GM12878 (cell line): ENCODE results near the gene DISP2. TPM values are rescaled to one million over a fixed set of nuclear protein-coding genes. Genes with fewer than 3 reads are reported as not detected.

ENCODE experiments used
- ATAC-seq: fragments of 200-7000 bp; cut with Tn5 transposase; 3 replicates; pipeline ENCODE4 v1.9.1; 2020; ENCODE audit warnings: mild to moderate bottlenecking, moderate library complexity
- BruUV-seq: library from RNA; stranded (reverse); fragments of 400-500 nt; replicated peaks from 2 replicates; lab custom pipeline; 2021; lab: Mats Ljungman, UMichigan
- CTCF ChIA-PET: fragments of 300-600 bp; sonication (Branson Sonifier 250); formaldehyde crosslinking; extraction: SDS; loops from one replicate; lab custom pipeline; 2021; ENCODE audit warnings: inconsistent platforms; lab: Yijun Ruan, JAX
- POLR2A ChIA-PET: fragments of 350-600 bp; formaldehyde crosslinking; extraction: SDS; loops from one replicate; lab custom pipeline; 2021; ENCODE audit warnings: inconsistent platforms; lab: Charles Lee
- RAD21 ChIA-PET: fragments of 300-600 bp; sonication (Branson Sonifier 250); formaldehyde crosslinking; loops from one replicate; lab custom pipeline; 2023; ENCODE audit warnings: antibody characterized with exemption; ENCODE audit not compliant: unreplicated experiment; lab: Charles Lee
- SMC1A ChIA-PET: fragments of 300-600 bp; sonication (Branson Sonifier 250); formaldehyde crosslinking; loops from one replicate; lab custom pipeline; 2023; ENCODE audit not compliant: unreplicated experiment, uncharacterized antibody; lab: Charles Lee
- DNase-seq: peaks from one replicate; pipeline ENCODE4 v3.0.0-alpha.2; 2011; ENCODE audit warnings: low read depth, low spot score
- FAIRE-seq: peaks from 3 replicates; lab custom pipeline; 2011; peaks lifted over from hg19 to GRCh38; lab: Jason Lieb, UNC
- H2AFZ ChIP-seq: 2 replicates; pipeline ENCODE4 v1.6.0; 2011; ENCODE audit warnings: low read depth, low read length, control low read depth; ENCODE audit not compliant: control insufficient read depth
- H3K27ac ChIP-seq: 2 replicates; pipeline ENCODE4 v1.5.1; 2011; ENCODE audit warnings: control low read depth; ENCODE audit not compliant: control insufficient read depth, insufficient read depth
- H3K27me3 ChIP-seq, 2 experiments: replicated peaks in 1 of 2; 2 replicates each; pipeline versions ENCODE4 v1.6.0 to v1.6.1; 2011; ENCODE audit warnings: low read length in 1 of 2; ENCODE audit not compliant: control insufficient read depth in 2 of 2, insufficient read depth in 2 of 2
- H3K36me3 ChIP-seq, 2 experiments: 2 replicates each; pipeline ENCODE4 v1.5.1; 2011; ENCODE audit warnings: low read length in 1 of 2; ENCODE audit not compliant: control insufficient read depth in 2 of 2, insufficient read depth in 2 of 2
- H3K4me1 ChIP-seq: 2 replicates; pipeline ENCODE4 v1.6.1; 2011; ENCODE audit warnings: mild to moderate bottlenecking, low read length, moderate library complexity, mixed read lengths; ENCODE audit not compliant: control insufficient read depth, insufficient read depth
- H3K4me2 ChIP-seq: 2 replicates; pipeline ENCODE4 v1.6.0; 2011; ENCODE audit warnings: control low read depth; ENCODE audit not compliant: control insufficient read depth, insufficient read depth
- H3K4me3 ChIP-seq: fragments of 200-600 bp; sonication (generic); 2 replicates; pipeline ENCODE4 v1.5.1; 2016
- H3K79me2 ChIP-seq: 2 replicates; pipeline ENCODE4 v1.6.0; 2011; ENCODE audit warnings: low read length; ENCODE audit not compliant: control insufficient read depth, insufficient read depth
- H3K9ac ChIP-seq: 2 replicates; pipeline ENCODE4 v1.8.0; 2011; ENCODE audit warnings: low read length, control low read depth, mixed read lengths; ENCODE audit not compliant: control insufficient read depth, insufficient read depth
- H3K9me3 ChIP-seq: replicated peaks from 3 replicates; pipeline ENCODE4 v1.5.1; 2011; ENCODE audit warnings: mild to moderate bottlenecking, low read length; ENCODE audit not compliant: control insufficient read depth, insufficient read depth
- H4K20me1 ChIP-seq: 2 replicates; pipeline ENCODE4 v1.6.0; 2011; ENCODE audit not compliant: control insufficient read depth, insufficient read depth
- CBFB ChIP-seq: IDR thresholded peaks from 2 replicates; pipeline ENCODE4 v1.6.1; 2016; ENCODE audit warnings: antibody characterized with exemption, low read depth
- CEBPZ ChIP-seq: fragments of 150-350 bp; IDR thresholded peaks from 2 replicates; pipeline ENCODE4 v1.6.1; 2016; ENCODE audit warnings: low read depth, low read length
- CREM ChIP-seq: IDR thresholded peaks from 2 replicates; pipeline ENCODE4 v1.6.1; 2014; ENCODE audit warnings: antibody characterized with exemption, low read depth
- ESRRA ChIP-seq: IDR thresholded peaks from 2 replicates; pipeline ENCODE4 v1.6.1; 2012; ENCODE audit warnings: mild to moderate bottlenecking, low read length, improper control_type of control experiment
- MEF2A ChIP-seq: IDR thresholded peaks from 2 replicates; pipeline ENCODE4 v1.6.1; 2011; ENCODE audit warnings: low read depth, mild to moderate bottlenecking, low read length, moderate library complexity; ENCODE audit not compliant: insufficient read depth
- POLR2AphosphoS2 ChIP-seq: IDR thresholded peaks from 2 replicates; pipeline ENCODE4 v1.6.1; 2011; ENCODE audit warnings: low read depth, mild to moderate bottlenecking, low read length, improper control_type of control experiment, moderate library complexity
- SMC3 ChIP-seq: IDR thresholded peaks from 2 replicates; pipeline ENCODE4 v1.6.1; 2011; ENCODE audit warnings: low read length, improper control_type of control experiment, borderline replicate concordance
- TCF3 ChIP-seq: IDR thresholded peaks from 2 replicates; pipeline ENCODE4 v1.6.1; 2012; ENCODE audit warnings: low read depth, mild to moderate bottlenecking, low read length, borderline replicate concordance; ENCODE audit not compliant: insufficient read depth
- TCF7 ChIP-seq: IDR thresholded peaks from 2 replicates; pipeline ENCODE4 v1.6.1; 2014; ENCODE audit warnings: antibody characterized with exemption, borderline replicate concordance
- WGBS: methylation state at CpG from one replicate; pipeline ENCODE4 v1.1.6; 2016; ENCODE audit warnings: low lambda C conversion rate; ENCODE audit not compliant: insufficient replicate concordance, insufficient coverage; ENCODE audit errors: missing lambda C conversion rate; 5-methylcytosine and 5-hydroxymethylcytosine counted together
- in situ Hi-C: fragments of 300-500 bp; cut with MboI; formaldehyde crosslinking; loops from 9 replicates; pipeline ENCODE4 v1.14.3; 2018; ENCODE audit warnings: mixed read lengths
- intact Hi-C: fragments of 100-400 bp; cut with micrococcal nuclease; formaldehyde crosslinking; loops from one replicate; pipeline ENCODE4 v1.14.2; 2022; ENCODE audit not compliant: unreplicated experiment
- polyA plus RNA-seq, 11 experiments: library from polyadenylated mRNA; depleted of rRNA in 4 of 11; unstranded in 6 of 11; stranded (reverse) in 5 of 11; fragments of >200 nt; fragmentation: Nextera tagmentation in 4 of 11; fragmentation: Illumina TruSeq in 1 of 11; extraction: Ambion mirVana in 4 of 11; extraction: Trizol in 1 of 11; gene quantifications; 1 replicate in 1 of 11; 2 replicates in 10 of 11; pipeline versions ENCODE4 v1.2.1 to v1.2.3, GENCODE V29; 2011 to 2016; ENCODE audit warnings: inconsistent platforms in 2 of 11, missing spikeins in 2 of 11, low read depth in 1 of 11
- total RNA-seq, 4 experiments: library from RNA; depleted of rRNA in 3 of 4; stranded (reverse); fragments of >200 nt in 3 of 4; fragmentation: Illumina TruSeq in 1 of 4; extraction: Trizol in 1 of 4; gene quantifications; 2 replicates each; pipeline versions ENCODE4 v1.2.1 to v1.2.3, GENCODE V29; 2013 to 2021
- TF ChIP-seq, protein P1 (sequence below): fragments of 450-650 bp; IDR thresholded peaks from 2 replicates; pipeline ENCODE4 v1.6.1; 2014; ENCODE audit warnings: mild to moderate bottlenecking
- TF ChIP-seq, protein P2 (sequence below): fragments of 450-650 bp; IDR thresholded peaks from 2 replicates; pipeline ENCODE4 v1.6.1; 2017; ENCODE audit warnings: mild to moderate bottlenecking, moderate library complexity
- TF ChIP-seq, protein P3 (sequence below): IDR thresholded peaks from 2 replicates; pipeline ENCODE4 v1.6.1; 2011; ENCODE audit warnings: mild to moderate bottlenecking, low read depth, low read length, moderate library complexity; ENCODE audit not compliant: insufficient replicate concordance

The DISP2 gene
- total and polyA plus RNA-seq, 10 of the 15 experiments (the other 5 are each of a cell fraction or from before 2014, with no cell fraction given), result under 0.01 to 0.20 (median 0.12) TPM; not detected in 7

- TF ChIP-seq TCF3 (no peak), MEF2A (no peak), CREM (no peak), POLR2AphosphoS2 (no peak)
Observed at GRCh38 chr15:40424483-40425115, 66.6 kb downstream of the DISP2 start (continued).

GRCh38 chr15:40425681-40426080, 67.7 kb downstream of the DISP2 start:
- Histone ChIP-seq H3K27ac (no peak overlapping the region), H3K36me3 (no peaks in the 10 kb centered on the region), H3K4me1 (no peaks in the 10 kb centered on the region), H2AFZ (no peak overlapping the region), H3K79me2 (no peaks in the 10 kb centered on the region), H3K4me2 (no peak overlapping the region), H3K4me3 (no peak overlapping the region), H4K20me1 (no peaks in the 10 kb centered on the region), H3K27me3 (no peaks in the 10 kb centered on the region; a peak in 1 of 4 replicates), H3K9me3 (no peaks in the 10 kb centered on the region), H3K9ac (no peak overlapping the region)
- intact Hi-C loops (no loop called here), in situ Hi-C loops (no loop called here)
- CTCF ChIA-PET, result interaction anchor here (1.5 to 6.6 kb wide), 4 partner anchors 43 to 146 kb away, joined by 5 to 111 read pairs (median 38); partner anchors contain the start of genes CCDC9B and KNSTRN
- SMC1A ChIA-PET, result interaction anchor here (0.5 to 1.1 kb wide), 2 partner anchors 18 to 133 kb away, joined by 3 read pairs; no protein-coding TSS in a partner anchor
- POLR2A ChIA-PET, result interaction anchor here (0.7 kb wide), 1 partner anchor 60 kb away, joined by 3 read pairs; no protein-coding TSS in a partner anchor
- BruUV-seq, result no TSS peak
- RAD21 ChIA-PET, result interaction anchor here (1.9 to 2.3 kb wide), 2 partner anchors 19 to 82 kb away, joined by 5 to 11 read pairs; partner anchors contain the start of gene IVD
- FAIRE-seq, result no peak
- no peak for ATAC-seq
- DNase-seq, result no peak
- WGBS, result 74% methylated on average over 5 of the region's 5 CpGs
- TF ChIP-seq, protein P1, sequence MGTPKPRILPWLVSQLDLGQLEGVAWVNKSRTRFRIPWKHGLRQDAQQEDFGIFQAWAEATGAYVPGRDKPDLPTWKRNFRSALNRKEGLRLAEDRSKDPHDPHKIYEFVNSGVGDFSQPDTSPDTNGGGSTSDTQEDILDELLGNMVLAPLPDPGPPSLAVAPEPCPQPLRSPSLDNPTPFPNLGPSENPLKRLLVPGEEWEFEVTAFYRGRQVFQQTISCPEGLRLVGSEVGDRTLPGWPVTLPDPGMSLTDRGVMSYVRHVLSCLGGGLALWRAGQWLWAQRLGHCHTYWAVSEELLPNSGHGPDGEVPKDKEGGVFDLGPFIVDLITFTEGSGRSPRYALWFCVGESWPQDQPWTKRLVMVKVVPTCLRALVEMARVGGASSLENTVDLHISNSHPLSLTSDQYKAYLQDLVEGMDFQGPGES, result no peak
- TF ChIP-seq, protein P2, sequence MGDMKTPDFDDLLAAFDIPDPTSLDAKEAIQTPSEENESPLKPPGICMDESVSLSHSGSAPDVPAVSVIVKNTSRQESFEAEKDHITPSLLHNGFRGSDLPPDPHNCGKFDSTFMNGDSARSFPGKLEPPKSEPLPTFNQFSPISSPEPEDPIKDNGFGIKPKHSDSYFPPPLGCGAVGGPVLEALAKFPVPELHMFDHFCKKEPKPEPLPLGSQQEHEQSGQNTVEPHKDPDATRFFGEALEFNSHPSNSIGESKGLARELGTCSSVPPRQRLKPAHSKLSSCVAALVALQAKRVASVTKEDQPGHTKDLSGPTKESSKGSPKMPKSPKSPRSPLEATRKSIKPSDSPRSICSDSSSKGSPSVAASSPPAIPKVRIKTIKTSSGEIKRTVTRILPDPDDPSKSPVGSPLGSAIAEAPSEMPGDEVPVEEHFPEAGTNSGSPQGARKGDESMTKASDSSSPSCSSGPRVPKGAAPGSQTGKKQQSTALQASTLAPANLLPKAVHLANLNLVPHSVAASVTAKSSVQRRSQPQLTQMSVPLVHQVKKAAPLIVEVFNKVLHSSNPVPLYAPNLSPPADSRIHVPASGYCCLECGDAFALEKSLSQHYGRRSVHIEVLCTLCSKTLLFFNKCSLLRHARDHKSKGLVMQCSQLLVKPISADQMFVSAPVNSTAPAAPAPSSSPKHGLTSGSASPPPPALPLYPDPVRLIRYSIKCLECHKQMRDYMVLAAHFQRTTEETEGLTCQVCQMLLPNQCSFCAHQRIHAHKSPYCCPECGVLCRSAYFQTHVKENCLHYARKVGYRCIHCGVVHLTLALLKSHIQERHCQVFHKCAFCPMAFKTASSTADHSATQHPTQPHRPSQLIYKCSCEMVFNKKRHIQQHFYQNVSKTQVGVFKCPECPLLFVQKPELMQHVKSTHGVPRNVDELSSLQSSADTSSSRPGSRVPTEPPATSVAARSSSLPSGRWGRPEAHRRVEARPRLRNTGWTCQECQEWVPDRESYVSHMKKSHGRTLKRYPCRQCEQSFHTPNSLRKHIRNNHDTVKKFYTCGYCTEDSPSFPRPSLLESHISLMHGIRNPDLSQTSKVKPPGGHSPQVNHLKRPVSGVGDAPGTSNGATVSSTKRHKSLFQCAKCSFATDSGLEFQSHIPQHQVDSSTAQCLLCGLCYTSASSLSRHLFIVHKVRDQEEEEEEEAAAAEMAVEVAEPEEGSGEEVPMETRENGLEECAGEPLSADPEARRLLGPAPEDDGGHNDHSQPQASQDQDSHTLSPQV, result no peak
- TF ChIP-seq SMC3, result no peak
- TF ChIP-seq, protein P3, sequence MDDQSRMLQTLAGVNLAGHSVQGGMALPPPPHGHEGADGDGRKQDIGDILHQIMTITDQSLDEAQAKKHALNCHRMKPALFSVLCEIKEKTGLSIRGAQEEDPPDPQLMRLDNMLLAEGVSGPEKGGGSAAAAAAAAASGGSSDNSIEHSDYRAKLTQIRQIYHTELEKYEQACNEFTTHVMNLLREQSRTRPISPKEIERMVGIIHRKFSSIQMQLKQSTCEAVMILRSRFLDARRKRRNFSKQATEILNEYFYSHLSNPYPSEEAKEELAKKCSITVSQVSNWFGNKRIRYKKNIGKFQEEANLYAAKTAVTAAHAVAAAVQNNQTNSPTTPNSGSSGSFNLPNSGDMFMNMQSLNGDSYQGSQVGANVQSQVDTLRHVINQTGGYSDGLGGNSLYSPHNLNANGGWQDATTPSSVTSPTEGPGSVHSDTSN, result no peak
- TF ChIP-seq TCF7, result no peak
- no peak for TF ChIP-seq CEBPZ
- TF ChIP-seq CBFB, result no peak
- TF ChIP-seq ESRRA, result no peak
